NCI-H1436 treated with DMSO at 0.1 percent for 48 hours (cell line): ENCODE results near the gene CALM3.

Experiments
- DNase-seq: peaks from one replicate; lab custom pipeline; 2025; lab: John Stamatoyannopoulos, UW

Gene CALM3

GRCh38 chr19:46600384-46601317, 479 bp upstream of the CALM3 start:
- DNase-seq = peak; percentile 61

GRCh38 chr19:46602392-46603194, 1.5 kb downstream of the CALM3 start:
- DNase-seq = no peak

- no peak for DNase-seq
Measured at GRCh38 chr19:46603195-46603637, 2.1 kb downstream of the CALM3 start.

- DNase-seq = no peak
Measured at GRCh38 chr19:46603752-46604231, 2.7 kb downstream of the CALM3 start.

GRCh38 chr19:46604781-46605355, 3.7 kb downstream of the CALM3 start:
- no peak for DNase-seq

GRCh38 chr19:46605356-46605821, 4.3 kb downstream of the CALM3 start:
- no peak for DNase-seq

GRCh38 chr19:46606019-46606418, 4.9 kb downstream of the CALM3 start:
- no peak for DNase-seq

GRCh38 chr19:46606681-46607447, 5.7 kb downstream of the CALM3 start:
- DNase-seq = no peak

- no peak for DNase-seq
Measured at GRCh38 chr19:46607448-46607841, 6.3 kb downstream of the CALM3 start.

GRCh38 chr19:46608178-46608577, 7.0 kb downstream of the CALM3 start:
- no peak for DNase-seq

- DNase-seq = no peak
Measured at GRCh38 chr19:46608581-46609345, 7.6 kb downstream of the CALM3 start.

GRCh38 chr19:46609511-46610412, 8.6 kb downstream of the CALM3 start:
- DNase-seq = no peak

- no peak for DNase-seq
Measured at GRCh38 chr19:46610413-46610775, 9.3 kb downstream of the CALM3 start.

- no peak for DNase-seq
Measured at GRCh38 chr19:46610851-46611770, 10.0 kb downstream of the CALM3 start.

GRCh38 chr19:46611776-46612175, 10.6 kb downstream of the CALM3 start:
- DNase-seq = no peak

- no peak for DNase-seq
Measured at GRCh38 chr19:46613525-46613924, 12.4 kb downstream of the CALM3 start.

GRCh38 chr19:46614114-46614722, 13.1 kb downstream of the CALM3 start:
- DNase-seq = peak; percentile 19

GRCh38 chr19:46615966-46616365, 14.8 kb downstream of the CALM3 start:
- DNase-seq = no peak
